ENCODE data around the gene EEFSEC.

The EEFSEC gene

GRCh38 chr3:128376516-128376915 is 223.2 kb downstream of the EEFSEC start:
- DNase-seq = no peak

DNA sequence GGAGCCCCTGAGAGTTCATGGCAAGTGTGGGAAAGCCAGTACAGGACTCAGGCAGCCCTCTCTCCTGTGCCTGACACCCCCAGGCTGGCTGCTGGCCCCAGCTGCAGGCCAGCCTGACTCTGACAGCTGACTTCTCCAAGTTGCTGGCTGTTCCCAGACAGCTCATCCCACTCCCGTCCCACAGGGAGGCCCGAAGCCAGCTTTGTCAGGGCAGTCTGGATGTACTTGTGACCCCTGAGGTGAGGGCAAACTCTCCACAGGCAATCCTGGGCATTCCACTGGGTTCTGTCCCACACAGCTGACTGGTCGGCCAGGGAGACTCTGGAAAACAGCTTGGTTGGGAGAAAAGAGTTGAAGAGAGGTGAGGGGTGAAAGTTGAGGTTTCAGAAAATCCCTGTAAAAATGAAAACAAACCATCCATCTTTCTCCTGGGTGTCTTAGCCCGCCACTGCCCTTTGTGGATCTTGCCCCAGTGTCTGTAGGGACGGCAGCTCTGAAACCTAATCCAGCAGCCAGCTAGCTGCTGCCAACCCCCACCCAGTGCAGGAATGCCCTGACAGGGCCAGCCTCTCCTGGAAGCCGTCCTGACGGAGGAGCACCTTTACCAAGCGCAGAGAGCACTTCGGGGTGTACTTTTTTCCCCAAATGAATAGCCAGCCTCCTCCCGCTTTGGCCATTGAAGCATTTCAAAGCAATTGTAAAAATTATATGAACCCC is 225.5 kb downstream of the EEFSEC start:
- DNase-seq = no peak

DNA sequence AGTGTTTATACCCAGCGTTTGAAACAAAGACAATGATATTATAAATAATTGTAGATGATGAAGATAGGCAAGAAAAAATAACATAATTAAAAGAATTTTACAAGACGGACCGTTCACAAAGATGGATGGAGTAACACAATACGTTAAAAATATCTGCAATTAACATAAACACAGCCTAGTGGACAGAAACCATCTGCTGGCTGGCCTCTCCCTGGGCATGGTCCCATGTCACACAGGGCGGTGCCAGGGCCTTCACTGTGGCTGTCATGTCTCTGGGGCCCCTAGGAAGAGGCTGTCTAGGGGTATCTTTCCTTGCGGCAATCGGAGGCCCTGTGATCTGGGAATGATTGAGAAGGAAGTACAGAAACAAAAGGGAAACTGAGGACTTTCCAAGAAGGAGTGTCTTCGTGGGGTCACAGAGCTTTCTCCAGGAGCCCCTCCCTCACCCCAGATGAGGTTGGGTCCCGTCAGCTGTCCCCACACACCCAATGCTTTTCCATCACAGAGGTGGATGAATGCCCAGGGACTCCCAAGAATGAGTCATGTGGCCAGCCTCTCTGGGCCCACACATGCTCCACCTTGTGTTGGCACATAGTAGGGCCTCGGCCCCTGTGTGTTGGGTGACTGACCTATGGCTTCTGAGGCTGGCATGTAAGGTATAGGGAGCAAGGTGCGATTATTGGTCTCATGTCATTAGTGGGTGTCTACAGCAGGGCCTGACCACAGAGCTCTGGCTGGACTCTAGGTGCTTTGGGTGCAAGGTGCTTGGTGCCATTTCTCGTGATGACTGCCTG is 226.3 kb downstream of the EEFSEC start:
- DNase-seq = no peak

GRCh38 chr3:128380295-128380694 is 227.0 kb downstream of the EEFSEC start:
- no peak for DNase-seq

GRCh38 chr3:128380719-128381118 is 227.4 kb downstream of the EEFSEC start:
- DNase-seq = no peak

- DNase-seq = no peak
Observed at GRCh38 chr3:128381609-128382008, 228.3 kb downstream of the EEFSEC start.

GRCh38 chr3:128382221-128382807 is 229.0 kb downstream of the EEFSEC start:
- no peak for DNase-seq

DNA sequence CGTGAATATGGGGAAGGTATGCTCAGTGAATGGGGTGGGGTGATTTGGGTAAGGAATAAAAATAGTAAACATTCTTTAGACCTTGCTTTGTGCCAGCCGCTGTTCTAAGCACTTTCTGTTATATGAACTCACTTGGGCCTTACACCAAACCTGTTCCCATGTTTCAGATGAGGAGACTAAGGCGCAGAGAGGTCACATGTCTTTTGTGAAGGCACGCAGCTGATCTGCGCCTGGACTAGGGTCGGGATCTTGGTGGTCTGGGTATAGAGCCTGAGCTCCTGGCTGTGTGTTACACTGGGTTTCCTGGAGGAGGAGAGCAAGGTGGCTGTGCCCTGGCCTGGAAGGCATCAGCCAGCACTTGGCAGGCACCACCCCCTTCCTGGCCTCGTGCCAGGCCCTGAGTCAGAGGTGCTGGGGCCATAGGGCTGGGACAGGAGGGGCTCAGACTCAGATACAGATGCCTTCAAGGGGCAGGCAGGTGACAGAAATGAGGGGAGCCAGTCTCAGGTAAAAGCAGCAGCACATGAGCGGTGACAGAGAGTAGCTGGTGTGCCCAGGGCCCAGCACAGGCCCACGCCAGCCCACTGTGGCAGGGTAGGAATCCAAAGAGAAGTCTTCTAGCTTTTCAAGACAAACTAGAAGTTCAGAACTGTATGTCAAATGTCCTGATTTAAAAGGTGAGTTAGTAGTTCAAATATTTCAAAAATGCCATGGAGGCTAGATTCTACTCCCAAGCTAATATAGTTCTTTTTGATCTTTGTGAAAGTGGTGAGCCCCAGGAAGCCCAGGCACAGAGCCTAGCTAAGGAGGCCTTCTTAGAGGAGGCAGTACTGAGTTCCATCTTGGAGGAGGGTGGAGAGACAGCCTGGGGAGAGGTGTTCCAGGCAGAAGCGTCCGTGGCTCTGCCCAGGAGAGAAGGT is 230.3 kb downstream of the EEFSEC start:
- peak; percentile 56 for DNase-seq

GRCh38 chr3:128385080-128385832 is 232.0 kb downstream of the EEFSEC start:
- DNase-seq = no peak

DNA sequence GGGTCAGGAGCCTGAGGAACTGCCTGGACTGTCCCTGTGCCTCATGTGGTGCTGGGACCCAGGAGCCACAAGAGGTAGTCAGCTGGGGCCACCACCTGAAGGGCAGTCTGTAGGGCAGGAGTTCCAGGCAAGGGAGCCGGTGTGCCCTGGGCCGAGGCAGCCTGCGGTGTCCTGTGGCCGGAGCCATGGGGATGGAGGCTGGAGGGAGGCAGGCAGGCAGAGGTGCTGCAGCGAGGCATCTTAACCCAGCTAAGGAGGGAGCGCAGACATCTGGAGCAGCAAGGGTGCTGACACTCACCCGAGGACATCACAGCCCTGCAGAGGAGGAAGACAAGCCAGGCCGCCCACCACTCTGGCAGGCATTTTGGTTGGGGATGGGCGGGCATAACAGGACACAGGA is 235.7 kb downstream of the EEFSEC start:
- DNase-seq = no peak

GRCh38 chr3:128390867-128391266 is 237.6 kb downstream of the EEFSEC start:
- DNase-seq = no peak

GRCh38 chr3:128392021-128392420 is 238.7 kb downstream of the EEFSEC start:
- DNase-seq = no peak

- no peak for DNase-seq
Observed at GRCh38 chr3:128392818-128393544, 239.7 kb downstream of the EEFSEC start.

- DNase-seq = no peak
Observed at GRCh38 chr3:128394033-128394432, 240.8 kb downstream of the EEFSEC start.

DNA sequence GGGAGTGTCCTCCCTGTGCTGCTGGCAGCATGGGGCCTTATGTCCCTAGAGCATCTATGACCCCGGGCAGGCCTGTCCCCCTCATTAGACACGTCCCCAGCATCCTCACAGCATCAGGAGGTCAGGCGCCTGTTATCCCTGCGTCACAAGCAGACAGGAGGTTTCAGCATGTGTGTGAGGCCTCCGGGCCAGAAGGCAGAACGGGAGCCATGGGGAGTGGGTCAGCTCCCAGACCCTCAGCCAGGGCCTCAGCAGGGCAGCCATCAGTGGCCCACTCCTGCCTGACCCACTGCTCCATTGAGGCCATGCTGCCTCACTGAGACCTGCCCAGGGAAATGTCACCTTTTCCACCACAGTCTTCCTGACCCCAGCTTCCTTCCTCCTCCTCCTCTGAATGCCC is 241.8 kb downstream of the EEFSEC start:
- DNase-seq = no peak

DNA sequence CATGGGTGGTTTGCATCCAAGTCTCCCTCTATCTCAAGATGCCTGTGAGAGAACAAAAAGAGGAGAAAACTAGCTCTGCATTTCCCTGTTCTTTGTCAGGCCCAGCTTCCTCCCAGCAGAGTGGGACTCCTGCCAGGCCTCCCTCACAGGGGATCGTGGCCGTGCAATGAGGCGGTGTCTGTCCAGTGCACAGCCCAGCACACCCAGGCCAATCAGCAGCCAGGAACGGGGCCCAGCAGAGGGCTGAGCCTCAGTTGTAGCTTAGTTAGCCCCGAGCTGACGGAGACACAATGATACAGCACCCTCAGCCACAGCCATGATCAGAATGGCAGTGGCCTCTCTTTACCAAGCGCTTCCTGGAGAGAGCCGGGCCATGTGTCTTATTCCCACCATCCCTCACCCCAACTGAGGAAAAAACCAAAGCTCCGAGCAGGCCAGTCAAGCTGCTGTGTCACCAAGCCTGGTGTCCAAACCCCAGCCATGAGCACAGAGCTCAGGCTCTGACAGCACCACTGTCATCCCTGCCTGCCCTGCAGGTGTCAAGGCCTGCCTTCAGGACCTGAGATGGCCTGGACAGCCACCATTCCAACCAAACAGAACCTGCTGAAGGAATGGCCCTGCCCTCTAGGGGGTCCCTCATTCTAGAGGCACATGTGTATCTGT is 242.3 kb downstream of the EEFSEC start:
- peak; percentile 26 for DNase-seq

DNA sequence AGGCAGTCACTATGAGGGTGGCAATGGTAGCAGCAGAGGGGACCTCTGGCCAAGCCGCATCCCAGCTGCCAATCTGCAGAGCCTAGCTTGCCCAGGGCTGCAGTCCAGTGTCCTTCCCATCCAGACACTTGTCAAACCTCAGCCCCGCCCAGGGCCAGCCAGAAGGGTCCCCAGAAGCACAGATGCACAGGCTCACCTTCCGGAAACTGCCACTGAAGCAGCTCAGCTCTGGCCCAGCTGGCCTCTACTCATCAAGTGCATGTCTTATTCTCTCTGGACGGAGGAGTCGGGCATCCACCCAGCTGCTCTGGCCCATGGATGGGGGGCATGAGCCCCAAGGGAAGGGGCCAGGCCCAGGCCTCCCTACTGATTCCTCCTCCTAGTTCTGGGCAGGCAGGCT is 244.2 kb downstream of the EEFSEC start:
- DNase-seq = no peak

- no peak for DNase-seq
Observed at GRCh38 chr3:128398586-128398985, 245.3 kb downstream of the EEFSEC start.

DNA sequence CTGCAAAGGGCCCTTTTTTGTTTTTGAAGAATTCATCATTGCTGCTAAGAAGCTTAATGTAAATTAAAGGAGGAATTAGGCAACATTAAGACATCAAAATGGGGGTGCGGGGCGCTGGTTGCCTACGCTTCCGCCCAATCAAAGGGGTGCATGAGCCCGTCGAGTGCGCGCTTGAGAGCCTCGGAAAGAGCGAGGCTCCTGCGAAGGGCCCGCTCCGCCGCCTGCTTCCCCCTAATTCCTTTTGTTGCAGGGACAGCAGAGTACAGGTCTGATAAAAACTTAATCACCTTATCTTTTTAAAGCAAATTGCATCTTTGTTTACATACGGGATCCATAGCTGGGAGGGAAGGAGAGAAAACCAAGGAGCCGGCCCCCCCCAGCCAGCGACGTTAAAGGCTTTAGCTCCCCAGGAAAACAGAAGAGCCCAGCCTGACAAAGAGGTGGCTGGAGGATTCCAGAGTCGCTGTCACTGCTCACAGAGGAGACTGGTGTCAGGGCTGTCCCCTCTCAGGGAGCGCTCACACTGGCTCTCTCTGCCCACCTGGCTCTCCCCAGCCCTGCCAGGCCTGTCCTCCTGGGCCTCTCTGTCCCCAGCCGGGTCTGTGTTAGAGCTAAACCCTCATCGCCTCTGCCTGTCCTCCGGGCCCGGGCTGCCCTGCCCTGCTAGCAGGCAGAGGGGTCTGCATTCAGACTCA is 246.1 kb downstream of the EEFSEC start:
- no peak for DNase-seq

GRCh38 chr3:128400671-128401070 is 247.4 kb downstream of the EEFSEC start:
- no peak for DNase-seq

All from fibroblast of skin of right biceps (primary cell).